Activated naive CD4-positive, alpha-beta T cell treated with anti-CD3 and anti-CD28 coated beads, Interleukin-2, amount 50 U/mL, for 16 hours (primary cell): Measurements from ENCODE around the gene MAPK14.

Experiments used
- DNase-seq: peaks from one replicate; pipeline ENCODE4 v3.0.0-alpha.2; 2020

MAPK14 gene

DNA sequence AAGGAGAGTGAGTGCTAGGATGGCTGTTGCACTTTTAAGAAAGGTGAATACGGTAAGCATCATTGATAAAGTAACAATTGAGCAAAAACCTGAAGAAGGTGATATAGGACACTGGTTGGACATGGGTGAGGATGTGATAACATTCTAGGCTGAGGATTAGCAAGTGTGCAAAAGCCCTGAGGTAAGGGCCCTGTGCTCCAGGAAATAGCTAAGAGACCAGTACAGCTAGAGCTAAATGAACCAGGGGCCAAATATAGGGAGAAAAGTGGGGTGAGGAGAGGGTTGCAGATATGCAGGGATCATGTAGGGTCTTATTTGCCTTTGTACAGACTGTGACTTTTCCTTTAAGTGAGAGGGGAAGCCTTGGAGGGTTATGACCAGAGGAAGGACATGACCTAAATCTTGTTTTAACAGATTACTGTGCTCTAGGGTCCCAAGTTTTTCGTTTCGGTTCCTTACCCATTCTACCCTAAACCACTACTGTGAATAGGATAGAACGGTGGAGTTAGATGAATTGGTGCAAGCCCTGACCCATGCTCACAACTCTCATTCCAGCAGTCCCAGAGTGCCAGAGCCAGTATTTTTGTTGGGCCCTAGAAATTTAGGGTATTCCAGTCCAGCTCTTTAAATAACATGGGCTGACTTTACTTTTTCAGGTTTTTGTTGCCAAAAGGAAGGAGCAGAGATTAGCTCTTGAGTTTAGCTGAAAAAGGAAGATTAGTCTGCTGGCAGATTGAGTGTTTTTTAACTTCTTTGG is 10.7 kb downstream of the MAPK14 start:
- no peak for DNase-seq

DNA sequence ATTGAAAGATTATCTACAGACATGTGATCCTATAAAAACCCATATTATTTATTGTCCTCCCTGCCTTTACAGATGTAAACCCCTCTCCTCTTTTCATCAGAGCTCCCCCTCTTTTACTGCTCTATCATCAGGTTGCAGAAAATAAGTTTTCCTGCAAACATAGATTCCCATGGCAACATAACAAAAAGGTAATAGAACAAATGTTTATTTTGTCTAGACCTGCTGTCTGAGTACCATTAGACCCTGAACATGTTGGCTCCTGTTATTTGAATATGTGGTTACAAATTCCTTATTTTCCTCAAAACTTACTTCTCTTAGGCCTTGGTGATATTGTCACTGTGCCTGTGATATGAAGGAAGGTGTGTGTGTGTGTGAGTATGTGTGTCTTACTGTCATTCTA is 11.5 kb downstream of the MAPK14 start:
- DNase-seq = no peak

DNA sequence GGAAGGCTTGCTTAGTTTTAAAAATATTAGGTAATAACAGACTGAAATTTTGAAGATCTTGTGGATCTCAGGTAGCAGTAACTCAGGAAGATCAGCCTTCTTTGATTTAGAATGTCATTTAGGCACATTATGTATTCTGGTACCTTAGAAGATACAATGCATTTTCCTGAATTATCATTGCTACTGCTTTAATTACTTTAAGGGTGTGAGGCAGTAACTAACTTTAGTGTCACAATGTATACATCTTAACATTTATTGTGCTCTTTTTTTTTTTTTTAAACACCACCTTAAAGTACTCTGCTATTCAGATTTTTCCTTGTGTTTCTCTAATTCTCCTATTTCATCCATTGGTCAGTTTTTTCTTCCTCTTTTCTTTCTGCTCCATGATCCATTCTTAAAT is 13.3 kb downstream of the MAPK14 start:
- DNase-seq = no peak

DNA sequence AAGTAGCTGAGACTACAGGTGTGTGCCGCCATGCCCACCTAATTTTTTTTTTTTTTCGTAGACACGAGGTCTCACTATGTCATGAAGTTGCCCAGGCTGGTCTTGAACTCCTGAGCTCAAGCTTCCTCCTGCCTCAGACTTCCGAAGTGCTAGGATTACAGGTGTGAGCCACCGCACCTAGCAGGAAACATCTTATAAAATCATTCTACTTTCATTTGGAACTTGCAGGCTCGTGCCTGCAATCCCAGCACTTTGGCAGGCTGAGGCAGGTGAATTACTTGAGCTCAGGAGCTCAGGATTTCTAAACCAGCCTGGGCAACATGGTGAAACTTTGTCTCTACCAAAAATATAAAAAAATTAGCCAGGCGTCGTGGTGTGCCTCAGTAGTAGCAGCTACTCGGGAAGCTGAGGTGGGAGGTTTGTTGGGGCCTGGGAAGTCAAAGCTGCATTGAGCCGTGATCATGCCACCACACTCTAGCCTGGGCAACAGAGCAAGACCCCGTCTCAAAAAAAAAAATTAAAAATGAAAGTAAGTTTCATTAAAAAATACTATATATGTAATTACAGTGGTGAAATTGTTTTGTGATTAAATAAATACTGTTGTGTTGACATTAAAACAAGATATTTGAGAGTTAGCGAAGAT is 15.1 kb downstream of the MAPK14 start:
- no peak for DNase-seq

DNA sequence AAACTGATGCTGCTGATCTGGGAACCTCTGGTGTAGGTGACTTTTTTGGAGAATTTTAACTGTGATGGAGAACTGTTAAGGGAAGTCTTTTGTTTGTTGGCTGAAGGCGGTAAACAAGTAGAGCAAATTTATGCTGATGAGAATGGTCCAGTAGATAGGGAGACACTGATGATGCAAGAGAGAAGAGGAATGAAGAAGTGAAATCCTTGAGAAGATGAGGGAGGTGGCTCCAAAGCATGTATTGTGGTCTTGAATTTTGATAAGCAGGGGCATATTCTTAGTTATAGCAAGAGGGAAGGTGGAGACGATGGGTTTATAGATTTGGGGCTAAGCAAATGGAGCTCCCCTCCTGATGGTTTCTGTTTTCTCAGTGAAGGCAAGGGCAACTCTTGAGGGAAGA is 22.0 kb downstream of the MAPK14 start:
- no peak for DNase-seq

DNA sequence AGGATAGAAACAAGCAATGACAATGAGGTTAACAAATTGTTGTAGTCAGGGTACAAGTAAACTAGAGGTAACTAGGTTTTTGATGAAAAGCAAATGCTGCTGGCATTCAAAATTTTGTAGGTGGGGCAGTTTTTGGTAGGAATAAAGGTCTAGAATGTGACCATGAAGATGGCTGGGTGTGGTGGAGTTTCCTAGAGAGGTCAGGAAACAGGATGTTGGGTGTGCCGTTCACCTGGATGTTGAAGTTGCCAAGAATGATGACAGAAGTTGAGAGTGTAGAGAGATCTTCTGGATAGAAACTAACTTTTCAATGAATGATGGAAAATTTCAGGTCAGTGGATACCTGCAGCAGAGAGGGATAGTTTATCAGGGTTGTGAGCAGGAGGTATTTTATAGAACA is 22.7 kb downstream of the MAPK14 start:
- DNase-seq = no peak

DNA sequence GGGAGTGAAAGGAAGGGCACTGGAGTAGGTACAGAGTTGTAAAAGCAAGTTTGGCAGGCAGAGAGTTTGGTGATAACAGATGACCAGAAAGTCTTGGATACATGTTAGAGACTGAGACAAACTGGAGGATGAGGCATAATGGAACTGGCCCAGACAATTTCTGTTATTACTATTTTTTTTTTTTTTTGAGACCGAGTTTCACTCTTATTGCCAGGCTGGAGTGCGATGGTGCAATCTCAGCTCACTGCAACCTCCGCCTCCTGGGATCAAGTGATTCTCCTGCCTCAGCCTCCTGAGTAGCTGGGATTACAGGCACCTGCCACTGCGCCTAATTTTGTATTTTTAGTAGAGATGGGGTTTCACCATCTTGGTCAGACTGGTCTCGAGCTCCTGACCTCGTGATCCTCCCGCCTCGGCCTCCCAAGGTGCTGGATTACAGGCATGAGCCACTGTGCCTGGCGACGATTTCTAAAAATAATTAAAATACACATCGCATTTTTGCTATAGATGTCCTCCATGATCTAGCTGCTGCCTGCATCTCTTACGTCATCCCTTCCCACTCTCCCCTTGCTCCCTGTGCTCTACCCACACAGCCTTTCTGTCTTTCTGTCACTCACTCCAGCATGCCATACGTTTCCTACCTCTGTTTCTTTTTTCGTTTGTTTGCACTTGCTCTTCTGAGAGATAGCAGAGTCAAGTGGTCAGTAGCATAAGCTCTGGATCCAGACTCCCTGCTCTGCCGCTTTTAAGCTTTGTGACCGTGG is 23.5 kb downstream of the MAPK14 start:
- DNase-seq = no peak

DNA sequence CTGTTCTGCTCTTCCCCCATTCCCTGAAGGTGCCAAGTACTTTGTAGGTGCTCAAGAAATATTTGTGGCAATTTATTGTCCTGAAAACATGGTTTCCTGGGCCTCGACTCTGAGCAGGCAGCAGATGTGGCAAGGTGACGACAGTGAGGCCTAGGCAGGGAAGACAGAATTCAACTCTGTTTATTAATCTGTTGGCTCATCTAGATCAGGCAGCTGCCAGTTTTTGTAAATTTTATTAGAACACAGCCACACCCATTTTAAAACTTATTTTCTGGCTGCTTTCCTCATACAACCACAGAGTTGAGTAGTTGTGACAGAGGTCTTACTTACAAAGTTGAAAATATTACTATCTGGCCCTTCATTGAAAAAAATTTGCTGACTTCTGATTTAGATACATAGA is 24.5 kb downstream of the MAPK14 start:
- no peak for DNase-seq

DNA sequence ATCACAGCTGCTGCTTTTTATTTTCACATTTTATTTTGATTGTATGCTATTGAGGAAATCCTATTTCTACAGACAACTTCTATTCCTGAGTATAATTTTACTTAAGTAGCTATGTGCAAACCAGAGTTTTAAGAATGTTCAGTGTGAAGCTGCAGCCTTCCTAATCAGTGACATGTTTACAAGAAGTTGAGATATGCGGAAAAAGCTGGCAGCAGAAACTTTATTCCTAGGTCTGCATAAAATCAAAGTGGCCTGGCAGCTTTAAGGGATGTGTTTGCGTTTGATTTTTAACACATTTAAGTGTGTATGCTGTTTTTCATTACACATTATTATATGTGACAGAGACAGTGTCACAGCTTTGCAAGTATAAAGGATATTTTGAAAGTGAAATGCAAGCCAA is 26.3 kb downstream of the MAPK14 start:
- DNase-seq = no peak

DNA sequence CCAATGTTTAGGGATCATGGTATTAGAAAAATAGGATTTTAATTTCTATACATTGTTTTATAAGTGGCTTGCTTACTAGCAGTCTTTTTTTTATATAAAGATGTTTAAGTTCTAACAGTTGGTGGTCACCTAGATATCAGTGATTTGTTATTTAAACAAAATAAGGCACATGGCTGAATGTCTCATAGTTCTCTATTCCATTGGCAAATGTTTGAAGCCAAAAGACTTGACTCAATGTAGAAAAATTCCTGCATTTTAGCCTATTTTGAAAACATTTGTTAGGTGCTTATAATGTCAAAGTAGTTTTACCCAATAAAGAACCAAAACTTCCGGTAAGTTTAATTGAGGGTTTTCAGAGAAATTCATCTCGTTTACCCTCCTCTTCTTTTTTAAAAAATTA is 26.8 kb downstream of the MAPK14 start:
- no peak for DNase-seq

DNA sequence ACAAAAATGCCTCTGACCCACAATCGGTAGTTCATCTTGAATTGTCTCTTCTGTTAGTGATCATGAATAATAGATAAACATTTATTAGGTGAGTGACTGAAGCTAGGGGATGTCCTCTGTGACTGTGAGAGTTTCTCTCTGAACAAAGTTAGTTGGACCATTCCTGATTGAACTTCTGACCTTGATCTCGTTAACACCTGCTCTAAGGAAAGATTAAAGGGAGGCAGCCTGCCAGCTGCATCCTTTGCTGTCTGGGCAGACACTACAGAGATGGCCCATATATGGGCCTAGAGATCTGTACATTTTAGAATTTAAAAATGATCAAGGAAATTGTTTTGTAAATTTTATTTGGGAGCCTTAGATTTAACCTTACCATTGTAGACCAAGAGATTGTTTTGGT is 27.3 kb downstream of the MAPK14 start:
- no peak for DNase-seq

DNA sequence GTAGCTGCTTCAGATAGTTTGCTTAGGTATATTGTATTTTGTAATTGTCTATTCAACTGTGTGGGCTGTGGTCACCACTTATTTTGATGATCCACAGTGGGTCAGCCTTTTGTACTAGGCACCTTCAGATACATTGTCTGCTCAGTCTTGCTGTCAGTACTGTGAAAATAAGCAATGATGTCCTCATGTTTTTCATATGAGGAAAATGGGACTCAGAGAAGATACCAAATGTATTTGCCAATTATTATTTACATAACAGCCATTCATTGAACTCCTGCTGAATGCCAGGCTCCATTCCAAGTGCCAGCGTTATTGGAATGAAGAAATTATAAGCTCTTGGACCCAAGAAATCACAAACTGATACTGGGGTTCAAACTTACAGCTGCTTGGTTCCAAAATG is 28.6 kb downstream of the MAPK14 start:
- no peak for DNase-seq

DNA sequence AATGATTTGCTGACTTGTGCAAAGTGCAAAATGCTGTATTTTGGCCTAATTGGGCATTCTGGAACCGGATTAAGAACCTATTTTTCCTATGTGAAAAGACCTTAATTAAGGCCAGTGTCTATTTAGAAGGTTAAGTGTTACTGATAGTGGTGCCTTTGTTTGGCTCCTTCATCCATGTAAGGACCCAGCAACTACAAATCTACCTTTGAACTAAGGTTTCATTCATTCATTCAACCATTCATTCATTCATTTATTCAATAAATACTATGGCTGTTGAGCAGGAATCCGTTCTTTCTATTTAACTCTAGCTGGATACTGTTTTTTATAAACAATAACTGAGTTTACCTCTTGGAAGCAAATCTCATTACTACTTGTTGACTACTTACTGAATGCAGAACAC is 33.6 kb downstream of the MAPK14 start:
- DNase-seq = no peak

DNA sequence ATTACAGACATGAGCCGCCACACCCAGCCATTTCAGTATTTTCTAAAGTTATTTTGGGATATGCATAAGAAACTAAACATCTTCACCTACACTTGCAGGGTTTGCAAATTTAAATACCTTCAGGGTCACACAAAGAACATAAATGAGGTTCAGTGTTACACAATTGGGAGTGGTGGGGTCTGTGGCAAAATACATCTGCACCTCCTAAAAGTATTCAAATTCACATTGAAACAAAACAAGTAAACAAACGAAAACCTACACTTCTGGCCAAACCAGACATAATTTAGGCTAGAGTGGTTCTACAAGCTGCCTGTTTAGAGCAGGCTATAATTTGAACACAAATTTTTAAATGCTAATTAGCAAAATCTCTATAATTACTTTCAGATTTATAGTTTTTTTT is 34.6 kb downstream of the MAPK14 start:
- no peak for DNase-seq

DNA sequence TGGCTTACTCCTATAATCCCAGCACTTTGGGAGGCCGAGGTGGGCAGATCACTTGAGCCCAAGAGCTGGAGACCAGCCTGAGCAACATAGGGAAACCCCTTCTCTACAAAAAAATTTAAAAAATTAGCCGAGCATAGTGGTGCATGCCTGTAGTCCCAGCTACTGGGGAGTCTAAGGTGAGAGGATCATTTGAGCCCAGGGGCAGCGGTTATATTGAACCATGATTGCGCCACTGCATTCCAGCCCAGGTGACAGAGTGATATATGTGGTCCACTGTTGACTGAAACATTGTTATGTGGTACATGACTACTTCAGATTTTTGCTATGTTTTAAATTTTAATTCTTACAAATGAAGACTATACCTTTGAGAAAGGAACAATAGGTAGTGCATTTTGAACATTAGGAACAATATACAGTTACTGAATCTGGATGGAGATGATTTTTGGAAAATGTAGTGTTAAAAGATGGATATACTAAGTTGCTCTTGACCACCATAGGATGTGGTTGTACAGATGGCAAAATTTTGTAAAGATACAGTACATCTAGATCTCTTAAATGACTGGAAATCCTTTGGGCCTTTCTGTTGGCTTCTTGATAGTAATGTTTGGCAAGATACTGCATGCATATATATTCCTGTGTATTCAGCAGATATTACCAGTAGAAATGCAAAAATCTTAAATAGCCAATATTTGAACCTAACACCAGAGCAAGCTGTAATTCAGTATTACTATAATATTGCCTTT is 35.9 kb downstream of the MAPK14 start:
- DNase-seq = no peak

DNA sequence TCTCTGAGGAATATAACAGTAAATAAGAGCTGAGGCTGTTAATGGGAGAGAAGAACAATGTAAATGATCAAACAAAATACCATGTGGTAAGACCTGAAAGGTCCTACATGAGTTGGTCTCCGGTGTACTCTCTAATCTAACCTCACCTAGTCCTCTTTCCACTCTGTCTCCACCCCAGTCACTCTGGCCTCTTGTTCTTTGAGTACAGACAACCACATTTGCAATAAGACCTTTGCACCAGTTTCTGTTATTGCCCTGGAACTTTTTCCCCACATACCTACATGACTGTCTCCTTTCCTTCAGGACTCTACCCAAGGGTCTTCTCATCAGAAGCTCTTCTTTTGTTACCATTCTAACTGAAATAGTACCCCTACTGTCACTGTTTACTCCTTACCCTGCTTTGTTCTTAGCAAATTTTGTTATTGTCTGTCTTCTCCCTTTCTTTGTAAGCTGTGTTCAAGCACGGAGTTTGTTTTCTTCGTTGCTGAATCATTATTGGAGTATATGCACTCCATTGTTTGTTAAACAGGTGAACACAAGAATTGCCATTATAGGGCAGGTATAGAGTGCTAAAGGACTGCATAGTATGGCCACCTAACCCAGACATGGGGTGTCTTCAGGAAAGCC is 37.3 kb downstream of the MAPK14 start:
- no peak for DNase-seq

DNA sequence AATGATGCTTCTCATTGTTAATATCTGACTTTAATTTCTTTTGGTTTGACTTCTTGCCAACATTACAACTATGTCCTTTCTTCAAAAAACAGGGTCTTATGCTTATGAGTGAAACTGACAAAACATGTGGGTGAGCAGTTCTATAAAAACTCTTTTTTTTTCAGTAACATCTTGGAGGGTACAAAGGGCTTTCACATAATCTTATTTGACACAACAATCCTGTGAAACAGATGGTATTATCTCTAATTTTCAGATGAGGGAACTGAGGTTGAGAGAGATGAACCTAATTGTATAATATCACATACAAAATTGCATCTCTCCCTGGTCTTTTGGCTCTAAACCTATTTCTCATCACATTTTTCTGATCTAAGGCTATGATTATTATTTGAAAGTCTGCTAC is 38.3 kb downstream of the MAPK14 start:
- no peak for DNase-seq

DNA sequence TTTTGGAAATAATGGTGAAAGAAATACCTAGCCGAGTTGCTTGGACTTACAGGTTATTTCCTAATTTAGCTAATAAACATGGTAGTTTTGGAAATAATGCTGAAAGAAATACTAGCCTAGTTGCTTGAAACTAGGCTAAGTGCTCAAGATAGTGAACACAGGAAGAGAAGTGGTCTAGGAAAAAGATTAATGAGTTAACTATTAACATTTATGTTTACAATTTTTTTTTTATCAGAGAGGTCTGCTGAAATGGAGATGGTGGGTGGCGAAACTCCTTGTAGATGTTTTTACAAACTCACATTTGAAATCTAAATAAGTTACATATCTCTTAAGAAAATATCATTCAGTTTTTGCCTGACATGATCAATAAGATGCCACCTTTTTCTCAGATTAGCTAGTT is 39.2 kb downstream of the MAPK14 start:
- no peak for DNase-seq

DNA sequence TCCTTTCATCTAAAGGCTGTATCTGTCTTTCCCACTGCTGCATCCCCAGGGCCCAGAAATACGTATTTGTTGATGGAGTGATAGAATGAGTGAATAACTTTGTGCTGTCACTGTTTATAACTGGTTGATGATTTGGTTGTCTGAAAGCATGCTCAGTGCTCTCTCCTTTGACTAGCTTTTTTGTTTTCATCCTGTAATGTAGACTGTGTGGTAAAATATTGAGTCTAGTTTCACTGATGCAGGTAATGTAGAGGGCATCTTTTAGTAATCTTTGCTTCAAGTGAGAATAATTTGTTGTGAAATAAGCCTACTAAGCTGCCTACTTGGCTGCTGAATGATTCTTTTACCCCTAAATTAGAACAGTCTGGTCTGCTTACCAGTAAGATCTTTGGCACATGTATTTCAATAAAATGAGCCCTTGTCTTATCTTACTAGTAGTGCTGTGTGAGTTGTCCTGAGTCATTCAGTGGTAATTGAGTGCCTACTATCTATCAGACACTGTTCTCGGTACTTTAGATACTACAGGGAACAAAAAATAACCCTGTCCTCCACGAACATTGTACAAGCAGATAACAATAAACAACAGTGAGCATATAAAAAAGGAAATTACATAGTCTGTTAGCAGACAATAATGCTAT is 39.9 kb downstream of the MAPK14 start:
- no peak for DNase-seq

DNA sequence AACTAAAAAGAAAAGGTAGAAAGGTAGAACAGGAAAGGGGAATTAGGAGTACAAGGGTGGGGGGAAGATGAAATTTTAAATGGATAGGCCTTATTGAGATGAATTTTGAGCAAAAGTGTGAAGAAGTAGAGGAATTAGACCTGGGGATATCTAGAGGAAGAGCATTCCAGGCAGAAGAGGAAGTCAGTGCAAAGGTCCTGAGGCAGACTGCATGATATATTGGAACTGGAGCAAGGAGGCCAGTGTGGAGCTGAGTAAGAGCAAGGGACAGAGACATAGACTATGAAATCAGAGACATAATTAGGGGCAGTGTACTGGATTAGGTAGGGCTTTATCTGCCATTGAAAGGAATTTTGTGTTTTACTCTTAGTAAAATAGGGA is 40.4 kb downstream of the MAPK14 start:
- DNase-seq = no peak

DNA sequence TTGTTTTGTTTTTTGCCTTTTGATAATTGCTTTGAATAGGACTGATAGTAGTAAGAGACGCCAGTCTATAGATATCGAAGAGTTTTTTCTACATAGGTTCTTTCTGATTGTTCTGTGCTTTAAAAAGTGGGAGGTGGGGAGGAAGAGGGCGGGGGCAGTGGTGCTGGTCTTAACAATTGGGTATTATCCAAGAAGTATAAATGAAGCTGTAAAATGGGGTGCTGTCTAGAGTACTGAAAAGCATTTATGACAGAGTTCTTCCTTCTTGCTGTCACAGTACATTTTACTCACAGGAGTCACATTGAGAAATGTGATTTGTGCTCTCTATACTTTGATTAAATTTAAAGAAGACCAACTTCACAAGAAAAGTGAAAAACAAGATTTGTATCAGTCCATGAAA is 41.0 kb downstream of the MAPK14 start:
- no peak for DNase-seq

DNA sequence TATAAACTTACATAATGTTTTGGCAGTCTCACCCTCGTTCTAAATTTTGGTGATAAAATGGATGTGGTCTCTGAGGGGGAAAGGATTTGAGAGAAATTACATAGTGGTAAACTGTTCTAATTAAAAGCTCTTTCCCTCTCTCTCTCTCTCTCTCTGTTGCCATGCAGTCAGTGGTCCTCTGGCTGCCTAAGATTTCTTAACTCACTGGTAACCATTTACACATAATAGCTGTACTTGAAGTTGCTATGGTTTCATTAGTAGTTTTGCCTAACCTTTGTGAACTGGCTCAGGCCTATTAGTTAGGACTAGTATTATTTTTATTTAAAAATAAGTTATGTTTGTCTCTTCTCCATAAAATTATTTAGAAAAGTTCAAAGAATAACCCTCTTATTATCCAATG is 42.0 kb downstream of the MAPK14 start:
- DNase-seq = no peak

DNA sequence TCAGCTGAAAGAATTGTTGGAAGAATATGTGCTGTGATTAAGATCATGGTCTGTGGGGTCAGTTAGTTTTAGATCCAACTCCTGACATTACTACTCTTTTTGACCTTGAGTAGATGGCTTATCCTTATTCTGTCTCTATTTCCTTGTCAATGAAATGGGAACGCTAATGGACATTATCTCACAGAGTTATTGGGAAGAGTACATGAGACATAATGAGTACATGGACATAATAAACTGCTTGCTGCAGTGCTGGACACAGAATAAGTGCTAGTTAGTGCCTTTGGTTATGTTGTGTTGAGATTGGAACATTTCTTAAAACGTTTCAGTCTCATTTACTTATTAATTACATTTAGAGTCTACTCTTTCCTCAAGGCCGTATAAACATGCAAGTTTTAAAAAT is 42.6 kb downstream of the MAPK14 start:
- DNase-seq = no peak
